Hematopoietic multipotent progenitor cell treated with erythropoietin and hydrocortisone succinate and interleukin-3 and kit ligand, for 4 days (in vitro differentiated cells): Measurements from ENCODE around the gene TRAF2.

Experiments used
- DNase-seq: peaks from one replicate; pipeline ENCODE4 v3.0.0-alpha.2; 2015

Gene TRAF2

DNA sequence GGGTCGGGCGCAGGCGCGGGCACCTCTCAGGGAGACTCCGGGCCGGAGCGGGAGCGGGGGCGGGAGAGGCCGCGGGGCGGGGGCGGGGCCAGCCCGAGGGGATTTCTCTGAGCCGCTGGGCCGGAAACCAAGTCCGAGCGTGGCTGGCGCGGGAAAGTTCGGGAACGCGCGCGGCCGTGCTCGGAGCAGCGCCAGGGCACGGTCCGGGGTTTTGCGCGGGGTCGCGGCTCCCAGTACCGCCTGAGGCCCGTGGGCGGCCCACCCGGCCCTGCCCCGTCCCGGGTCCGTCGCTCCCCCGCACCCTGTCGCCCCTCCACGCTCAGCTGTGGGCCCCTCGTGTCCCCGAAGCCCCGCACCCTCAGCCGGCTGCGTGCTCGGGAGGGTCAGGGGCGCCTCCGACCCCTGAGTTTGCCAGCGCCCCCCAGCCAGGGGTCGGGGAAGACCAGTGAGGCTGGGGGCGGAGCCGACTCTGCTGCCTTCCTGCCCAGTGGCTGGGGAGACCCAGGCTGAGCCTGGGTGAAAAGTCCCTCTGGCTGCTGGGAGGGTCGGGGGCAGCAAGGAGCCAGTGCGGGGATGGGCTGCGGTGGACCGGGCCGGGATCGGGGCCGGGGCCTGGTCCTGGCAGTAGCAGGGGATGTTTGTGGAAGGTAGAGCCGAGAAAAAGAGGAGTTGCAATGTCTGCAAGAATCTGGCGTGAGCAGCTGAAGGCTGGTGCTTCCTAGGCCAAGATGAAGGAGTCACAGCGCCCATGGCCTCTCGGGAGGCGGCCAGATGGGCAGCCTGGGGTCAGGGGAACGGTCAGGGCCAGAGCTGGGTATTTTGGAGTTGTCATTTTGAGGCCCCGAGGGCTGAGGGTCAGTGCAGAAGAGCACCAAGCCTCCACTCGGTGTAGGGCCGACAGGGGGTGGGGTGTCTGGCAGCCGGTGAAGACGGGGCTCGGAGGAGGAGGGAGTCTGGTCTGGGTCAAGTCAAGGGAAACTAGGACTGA is 588 bp downstream of the TRAF2 start:
- DNase-seq: peak; percentile 44

DNA sequence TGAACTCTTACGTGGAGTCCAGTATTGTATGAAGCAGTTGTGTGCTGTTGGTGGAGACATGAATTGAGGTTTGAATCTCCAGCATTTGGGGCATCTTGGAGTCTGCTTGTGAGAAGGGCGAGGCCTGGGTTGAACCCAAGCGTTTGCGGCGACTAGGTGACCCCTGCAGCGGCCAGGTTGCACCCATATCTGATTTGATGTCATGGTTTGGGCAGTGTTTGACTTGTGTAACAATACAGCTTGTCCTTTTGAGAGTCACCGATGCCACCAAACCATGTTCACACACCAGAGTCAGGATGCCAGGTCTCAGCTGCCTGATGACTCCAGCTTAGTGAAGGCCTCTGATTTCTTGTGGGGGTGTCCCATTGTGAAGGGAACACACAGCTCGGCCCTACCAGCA is 2.1 kb downstream of the TRAF2 start:
- DNase-seq: no peak

DNA sequence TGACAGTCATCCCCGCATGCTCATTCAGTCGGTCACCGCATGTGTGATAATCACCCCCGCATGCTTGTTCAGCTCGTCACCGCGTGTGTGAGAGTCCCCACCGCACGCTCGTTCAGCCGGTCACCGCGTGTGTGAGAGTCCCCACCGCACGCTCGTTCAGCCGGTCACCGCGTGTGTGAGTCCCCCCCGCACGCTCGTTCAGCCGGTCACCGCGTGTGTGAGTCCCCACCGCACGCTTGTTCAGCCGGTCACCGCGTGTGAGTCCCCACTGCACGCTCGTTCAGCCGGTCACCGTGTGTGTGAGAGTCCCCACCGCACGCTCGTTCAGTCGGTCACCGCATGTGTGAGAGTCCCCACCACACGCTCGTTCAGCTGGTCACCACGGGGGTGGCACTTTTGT is 3.5 kb downstream of the TRAF2 start:
- DNase-seq: no peak

DNA sequence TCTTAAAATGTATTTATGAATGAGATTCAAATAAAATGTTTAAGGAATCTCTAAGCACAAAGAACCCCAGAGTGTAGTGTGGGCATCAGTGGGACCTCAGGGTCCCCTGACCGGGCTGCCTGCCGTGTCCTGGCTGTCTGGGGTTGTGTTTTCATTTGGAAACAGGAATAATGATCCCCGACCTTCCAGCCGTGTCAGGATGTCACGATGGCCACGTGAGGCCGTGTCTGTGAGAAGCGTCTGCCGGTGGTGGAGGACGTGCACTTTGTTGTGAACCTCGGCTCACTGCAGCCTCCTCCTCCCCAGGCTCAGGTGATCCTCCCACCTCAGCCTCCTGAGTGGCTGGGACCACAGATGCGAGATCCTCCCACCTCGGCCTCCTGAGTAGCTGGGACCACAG is 4.3 kb downstream of the TRAF2 start:
- DNase-seq: no peak

DNA sequence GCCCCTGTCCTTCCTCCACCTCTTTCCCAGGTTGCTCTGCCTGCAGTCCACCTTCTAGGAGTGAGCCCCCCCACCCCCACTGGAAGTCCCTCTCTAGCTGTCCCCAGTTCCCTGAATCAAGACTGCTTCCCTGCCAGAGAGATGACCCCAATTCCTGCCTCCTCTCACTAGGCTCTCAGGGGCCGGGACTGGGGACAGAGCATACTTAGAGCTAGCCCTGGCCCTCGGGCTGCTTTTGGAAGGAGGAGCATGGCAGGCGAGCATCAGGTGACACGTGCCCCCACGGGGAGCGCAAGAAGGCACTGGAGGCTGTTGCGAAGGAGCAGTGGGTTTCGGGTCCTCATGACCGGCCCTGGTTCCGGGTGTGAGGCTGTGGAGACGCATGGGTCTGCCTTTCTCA is 9.7 kb downstream of the TRAF2 start:
- DNase-seq: no peak

DNA sequence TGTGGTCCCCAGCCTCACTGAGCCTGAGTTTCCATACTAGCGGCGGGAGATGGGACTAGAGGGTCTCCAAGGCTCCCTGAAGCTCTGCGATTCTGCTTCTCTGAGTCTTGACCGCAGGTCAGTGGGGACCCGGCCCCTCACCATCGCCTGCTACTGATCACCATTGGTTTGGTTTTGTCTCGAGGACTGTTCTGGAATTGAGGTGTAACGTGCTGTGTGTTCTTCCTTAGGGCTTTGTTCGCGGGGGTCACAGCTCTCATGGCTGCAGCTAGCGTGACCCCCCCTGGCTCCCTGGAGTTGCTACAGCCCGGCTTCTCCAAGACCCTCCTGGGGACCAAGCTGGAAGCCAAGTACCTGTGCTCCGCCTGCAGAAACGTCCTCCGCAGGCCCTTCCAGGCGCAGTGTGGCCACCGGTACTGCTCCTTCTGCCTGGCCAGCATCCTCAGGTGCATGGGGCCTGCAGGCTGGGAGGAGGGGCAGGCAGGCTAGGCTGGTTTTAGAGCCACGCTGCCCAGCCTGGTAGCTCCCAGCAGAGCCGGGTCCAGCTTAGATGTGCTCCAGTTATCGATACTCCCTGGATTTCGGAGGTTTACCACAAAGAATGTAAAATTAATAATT is 12.3 kb downstream of the TRAF2 start:
- no peak for DNase-seq

DNA sequence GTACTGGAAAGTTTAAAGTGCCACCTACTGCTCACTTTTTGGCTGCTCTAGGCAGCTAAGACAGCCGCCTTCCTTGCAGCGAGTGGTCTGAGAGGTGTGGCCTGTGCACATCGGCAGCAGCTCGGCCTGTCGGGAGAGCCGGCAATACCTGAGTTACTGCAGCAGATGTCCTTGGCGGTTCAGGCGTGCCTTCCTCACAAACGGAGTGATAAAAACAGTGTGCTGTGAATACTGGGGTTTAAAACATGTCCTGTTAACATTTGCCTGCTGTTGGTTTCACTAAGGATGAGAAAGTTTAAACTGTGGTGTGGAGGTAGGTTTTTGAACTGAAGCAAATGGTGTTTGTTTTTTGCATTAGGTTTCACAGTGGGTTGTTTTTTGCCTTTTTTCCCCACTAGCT is 12.9 kb downstream of the TRAF2 start:
- DNase-seq: no peak

DNA sequence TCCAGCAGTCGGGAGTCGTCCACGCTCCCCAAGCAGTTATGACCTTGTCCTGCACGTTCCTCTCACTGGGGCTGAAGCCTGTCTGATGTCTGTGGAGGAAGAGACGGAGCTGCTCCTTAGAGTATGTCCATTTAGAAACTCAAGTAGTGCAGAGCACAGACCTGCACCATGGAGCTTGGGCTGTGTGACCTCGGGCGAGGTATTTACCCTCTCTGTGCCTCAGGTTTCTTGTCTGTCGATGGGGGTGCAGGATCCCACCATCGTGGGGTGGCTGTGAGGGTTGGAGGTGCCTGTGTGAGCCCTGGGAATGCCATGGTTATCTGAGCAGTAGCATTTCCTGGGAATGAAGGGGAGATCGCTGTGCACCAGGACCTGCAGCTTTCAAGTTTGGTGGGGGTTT is 14.2 kb downstream of the TRAF2 start:
- no peak for DNase-seq

DNA sequence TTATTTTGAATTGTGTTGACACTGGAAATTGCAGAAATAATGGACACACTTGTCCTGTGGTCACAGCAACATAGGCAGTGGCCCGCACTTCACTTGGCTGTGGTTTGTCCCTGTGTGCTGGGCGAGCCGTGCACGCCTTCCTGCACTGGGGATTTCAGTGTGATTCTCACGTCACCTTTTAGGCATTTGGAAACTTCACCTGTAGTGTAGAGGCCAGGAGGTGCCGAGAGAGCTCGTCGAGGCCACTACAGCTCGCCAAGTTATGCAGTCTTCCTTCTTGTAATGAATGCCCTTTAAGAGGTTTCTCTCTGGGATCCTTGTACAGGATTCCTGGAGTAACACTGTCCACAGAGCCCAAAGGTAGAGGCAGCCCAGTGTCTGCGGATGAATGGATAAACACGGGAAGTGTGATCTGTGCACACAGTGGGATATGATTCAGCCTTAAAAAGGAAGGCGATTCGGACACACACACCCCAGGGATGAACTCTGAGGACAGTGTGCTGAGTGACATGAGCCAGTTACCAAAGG is 14.7 kb downstream of the TRAF2 start:
- no peak for DNase-seq

DNA sequence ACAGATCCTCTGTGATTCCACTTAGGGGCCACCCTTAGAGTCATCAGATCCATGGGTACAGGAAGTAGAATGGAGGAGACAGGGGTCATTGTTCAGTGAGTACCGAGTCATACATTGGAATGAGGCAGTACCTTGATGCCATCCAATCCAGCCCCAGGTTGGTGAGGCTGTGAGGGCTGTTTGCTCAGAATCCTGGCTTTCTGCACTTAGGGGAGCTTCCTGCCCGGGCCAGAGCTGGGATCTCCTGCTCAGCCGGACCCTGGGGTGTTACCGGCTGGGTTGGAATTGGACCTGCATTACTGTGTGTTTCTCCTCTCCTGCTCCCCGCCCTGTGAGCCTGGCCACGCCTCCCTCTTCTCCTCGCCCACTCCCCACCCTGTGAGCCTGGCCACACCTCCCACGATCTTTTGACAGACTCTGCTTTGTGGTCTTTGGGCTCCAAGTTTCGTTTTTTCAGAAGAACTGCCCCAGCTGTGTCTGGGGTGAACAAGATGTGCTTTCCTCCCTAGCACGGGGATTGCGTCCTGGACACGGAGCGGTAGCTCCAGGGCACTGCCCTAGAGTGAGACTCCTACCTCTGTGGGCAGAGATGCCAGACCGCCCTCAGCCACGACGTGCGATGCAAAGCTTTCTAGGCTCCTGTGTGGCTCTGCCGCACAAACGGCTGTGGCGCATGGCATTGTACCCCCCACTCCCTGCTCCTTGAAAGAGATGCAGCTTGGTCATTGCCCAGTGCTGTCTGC is 15.4 kb downstream of the TRAF2 start:
- peak; percentile 33 for DNase-seq

DNA sequence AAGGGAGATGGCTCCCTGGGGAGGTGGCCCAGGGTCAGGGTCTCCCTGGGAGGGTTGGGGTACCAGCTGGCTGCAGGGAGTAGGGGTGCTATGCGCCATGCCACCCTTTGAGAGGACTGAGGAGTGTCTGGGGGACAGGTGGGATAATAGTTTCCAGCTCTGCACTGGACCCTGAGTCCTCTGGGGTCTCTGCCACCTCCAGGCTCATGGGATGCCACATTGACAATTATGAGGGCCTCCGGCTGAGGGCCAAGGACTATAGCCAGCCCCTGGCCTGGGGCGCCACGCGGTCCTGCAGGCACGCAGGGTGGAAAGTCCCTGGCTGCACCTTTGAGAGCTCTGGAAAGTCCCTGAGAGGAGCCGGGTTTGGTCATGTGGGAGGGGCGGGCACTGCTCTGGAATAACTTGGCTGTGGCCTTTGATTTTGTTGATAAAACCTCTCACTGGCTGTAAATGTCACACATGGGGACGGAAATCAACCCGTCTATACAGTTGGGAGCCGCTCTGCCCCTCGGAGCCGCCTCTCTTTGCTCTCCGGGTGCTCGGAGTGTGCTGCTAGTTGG is 16.0 kb downstream of the TRAF2 start:
- no peak for DNase-seq

DNA sequence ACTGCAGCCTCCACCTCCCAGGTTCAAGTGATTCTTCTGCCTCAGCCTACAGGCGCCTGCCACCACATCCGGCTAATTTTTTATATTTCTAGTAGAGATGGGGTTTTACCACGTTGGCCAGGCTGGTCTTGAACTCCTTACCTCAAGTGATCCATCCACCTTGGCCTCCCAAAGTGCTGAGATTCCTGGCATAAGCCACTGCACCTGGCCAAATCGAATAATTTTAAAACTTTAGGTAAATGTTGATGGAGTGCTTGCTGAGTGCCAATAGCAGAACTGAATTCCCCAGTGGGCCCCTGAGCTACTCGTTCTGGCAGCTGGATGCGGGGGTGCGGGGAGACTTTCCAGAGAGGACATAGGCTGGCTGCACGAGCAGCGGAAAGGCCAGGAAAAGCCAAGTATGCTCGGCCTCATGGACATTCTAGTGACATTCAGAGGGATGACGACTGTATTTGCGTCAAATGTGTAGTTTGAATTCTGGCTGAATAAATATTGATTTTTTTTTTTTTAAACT is 16.8 kb downstream of the TRAF2 start:
- DNase-seq: no peak

DNA sequence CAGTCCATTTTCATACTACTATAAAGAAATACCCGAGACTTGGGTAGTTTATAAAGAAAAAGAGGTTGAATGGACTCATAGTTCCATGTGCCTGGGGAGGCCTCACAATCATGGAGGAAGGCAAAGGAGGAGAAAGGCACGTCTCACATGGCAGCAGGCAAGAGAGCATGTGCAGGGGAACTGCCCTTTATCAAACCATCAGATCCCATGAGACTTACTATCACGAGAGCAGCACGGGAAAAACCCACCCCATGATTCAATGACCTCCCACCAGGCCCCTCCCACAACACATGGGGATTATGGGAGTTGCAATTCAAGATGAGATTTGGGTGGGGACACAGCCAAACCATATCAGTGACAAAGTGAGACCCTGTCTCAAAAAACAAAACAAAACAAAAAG is 19.9 kb downstream of the TRAF2 start:
- DNase-seq: no peak

DNA sequence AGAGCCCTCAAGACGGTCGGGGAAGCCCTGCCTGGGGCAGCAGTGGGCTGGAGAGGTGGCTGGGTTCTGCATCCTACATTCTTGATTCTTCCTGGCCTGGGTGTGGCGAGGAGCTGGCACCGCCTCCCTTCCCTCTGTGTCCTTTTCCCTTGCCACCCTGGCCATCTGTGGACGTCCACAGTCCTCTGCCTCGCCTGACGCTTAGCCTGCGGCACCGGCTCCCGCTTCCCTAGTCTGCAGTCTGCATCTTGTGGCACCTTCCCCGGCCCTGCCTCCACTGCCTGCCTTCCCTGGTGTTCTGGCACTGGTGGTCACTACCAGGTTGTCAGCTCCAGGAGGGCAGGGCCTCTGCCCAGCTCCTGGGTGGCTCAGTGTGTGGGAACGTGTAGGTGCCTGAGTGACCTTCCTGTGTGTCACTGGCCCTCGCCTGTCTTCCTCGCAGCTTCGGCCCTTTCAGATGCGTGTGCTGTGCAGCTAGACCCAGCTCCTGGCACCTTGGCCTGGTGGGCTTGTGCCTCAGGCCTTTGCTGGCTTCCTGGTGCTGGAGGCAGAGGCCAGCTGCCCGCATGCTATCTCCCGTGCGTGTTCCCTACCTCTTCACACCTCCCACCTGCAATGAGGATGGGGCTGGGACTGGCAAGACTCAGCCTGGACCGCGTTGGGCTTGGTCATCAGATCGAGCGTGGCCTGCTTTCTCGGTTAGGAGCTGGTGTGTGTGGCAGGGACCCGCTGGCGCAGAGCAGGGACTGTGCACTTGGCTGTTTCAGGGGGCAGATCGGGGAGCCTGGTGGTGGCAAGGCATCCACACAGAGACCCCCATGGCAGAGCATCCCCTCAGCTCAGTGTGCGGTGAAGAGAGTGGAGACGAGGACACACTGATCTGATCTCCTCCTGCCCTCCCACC is 20.9 kb downstream of the TRAF2 start:
- no peak for DNase-seq

DNA sequence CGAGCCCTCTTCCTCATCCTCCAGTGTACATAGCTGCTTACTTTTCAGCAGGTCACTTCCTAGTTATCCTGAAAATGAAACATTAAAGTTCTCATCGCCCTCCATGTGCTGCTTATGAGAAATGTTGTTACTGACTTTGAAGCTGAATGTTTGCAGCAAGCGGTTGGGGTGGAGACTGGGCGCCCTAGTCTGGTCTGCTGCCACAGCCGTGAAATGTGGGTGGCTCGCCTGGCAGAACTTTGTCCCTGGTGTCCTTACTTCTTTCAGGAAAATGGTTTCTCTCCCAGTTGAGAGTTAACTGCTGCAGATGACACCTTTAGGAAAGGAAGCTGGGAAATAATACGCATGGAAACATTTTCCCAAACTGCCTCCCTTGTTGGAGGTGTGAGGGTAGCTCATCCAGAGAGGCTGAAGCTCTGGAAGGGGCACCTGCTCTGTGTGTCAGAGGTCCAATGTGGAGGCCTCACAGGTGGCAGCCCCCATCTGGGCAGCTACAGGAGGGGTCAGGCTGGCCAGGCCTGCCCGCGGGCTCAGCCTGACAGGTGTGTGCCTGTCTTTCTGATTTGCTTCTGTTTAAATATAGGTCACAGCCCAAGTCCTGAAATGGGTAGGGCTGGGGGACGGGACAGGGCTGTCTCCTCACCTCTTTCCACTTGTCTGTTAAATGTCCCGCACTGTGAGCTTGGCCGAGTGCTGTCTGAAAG is 24.0 kb downstream of the TRAF2 start:
- no peak for DNase-seq

DNA sequence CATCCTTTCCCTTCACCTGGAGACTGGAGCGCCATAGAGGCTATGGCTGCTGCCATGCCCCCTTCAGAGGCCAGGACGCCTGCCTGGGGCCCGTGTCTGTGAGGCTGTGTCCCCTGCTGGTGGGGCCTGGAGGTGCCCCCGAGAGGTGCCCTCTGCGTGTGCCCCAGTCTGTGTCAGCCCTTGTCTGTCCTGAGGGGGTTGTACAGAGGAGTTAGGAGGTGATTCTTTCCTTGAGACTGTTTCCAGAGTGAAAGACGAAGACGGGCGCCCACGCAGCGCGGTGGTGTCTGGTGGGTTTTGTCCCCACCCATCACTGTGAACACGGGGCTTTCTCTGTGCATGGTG is 24.6 kb downstream of the TRAF2 start:
- peak; percentile 24 for DNase-seq

DNA sequence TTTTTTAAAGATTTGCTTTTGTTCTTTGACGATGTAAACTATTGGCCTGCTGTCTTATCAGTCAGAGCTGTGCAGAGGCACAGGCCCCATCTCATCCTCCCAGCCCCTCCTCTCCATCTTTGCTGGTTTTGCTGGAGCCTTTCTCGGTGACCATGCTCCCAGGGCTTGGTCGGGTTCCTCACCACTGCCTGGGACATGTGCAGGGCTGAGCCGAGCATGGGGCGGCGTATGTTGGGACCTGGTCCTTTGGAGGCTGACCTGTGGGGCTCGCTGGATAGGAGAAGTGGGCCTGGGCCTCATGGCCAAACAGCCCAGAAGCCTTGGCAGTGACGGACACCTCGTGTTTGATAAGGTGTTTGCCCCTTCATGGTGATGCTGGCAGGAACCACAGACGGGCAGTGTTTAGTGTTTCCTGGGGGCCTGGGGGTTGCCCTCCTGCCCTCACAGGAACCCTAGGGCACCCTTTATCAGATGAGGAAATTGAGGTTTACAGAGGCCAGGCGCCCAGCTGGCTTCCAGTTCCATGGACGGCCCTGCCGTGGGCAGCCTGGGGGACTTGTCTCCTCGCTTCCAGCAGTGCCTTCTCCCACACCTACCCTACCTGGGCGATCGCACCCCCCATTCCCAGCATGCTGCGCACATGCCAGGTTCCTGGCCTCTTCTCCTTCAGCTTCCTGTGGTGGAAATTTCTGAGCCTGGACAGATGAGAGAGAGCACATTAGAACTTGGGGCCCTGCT is 27.6 kb downstream of the TRAF2 start:
- DNase-seq: no peak

DNA sequence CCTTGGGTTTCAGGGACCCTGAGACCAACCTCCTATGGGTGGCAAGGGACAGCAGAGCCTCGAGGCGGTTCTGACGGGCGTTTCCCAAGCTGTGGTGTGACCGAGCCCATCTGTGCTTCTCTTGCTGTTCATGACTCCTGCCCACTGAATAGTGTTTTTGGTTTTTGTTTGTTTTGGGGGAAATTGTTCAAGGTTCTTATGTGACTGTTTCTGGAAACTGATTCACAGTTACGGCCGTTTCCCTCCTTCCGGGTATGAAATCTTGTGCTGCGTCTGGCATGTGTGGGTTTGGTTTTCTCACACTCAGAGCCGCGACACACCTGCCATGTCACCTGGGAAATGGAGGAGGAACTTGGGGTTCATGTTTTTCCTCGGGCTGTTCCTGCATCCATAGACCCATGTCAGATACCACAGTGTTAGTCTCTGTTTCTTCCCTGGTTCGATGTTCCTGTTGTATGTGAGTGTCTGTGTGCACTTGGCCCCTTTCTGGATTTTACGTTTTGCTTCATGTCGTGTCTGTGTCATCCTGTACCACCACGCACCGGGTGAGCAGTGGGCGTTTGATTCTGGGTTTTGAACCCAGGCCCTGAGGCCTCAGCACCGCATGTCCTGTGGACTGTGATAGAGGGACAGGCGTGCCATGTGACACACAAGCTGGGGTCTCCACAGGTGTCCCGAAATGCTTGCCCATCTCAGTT is 29.5 kb downstream of the TRAF2 start:
- DNase-seq: no peak

DNA sequence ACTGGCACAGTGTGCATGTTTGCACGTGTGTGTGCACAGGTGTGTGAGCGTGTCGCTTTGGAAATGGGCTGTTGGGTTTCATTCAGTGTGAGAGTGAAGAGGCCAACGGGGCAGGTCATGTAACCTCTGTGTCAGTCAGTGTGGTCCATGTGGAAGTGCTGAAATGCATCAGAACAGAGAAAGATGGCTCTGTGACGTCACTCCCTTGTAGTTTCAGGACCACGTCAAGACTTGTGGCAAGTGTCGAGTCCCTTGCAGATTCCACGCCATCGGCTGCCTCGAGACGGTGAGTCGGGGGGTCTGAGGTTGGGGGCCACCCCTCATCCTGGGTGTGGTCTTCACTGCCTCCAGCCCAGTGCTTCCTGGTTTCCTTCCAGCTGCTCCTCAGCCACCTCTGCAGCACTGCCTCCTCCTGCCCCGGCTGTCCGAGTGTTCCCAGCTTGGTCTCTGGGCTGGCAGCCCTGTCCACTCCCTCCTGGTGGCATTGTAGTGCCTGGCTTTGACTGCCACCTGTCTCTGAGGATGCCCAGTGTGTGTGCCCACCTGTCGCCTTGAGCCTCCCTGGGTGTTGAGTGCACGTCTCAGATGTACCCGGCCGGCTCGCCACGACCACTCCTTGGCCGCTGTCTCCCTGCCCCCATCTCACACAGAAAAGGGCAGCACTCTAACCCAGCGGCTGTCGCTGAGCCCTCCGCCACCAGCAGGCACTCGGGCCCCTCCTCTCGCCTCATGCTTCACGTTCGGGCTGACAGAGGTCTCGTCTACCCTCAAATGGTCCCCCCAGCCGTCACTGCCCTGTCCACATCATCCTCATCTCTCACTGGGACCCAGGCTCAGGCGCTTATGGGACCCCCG is 30.2 kb downstream of the TRAF2 start:
- DNase-seq: no peak
